ENCODE results near the gene HDGF.
"Not testable (repeated sequence)": the region's sequence is repeated elsewhere in the genome, so short reads cannot be mapped to it uniquely, and the experiment has no call there.

The HDGF gene

GRCh38 chr1:156766298-156767100 is 15.0 kb upstream of the HDGF start:
- no peak for DNase-seq

- DNase-seq = no peak
Observed at GRCh38 chr1:156765666-156766065, 14.2 kb upstream of the HDGF start.

- not testable (repeated sequence) for DNase-seq
Observed at GRCh38 chr1:156765136-156765535, 13.7 kb upstream of the HDGF start.

- DNase-seq = no peak
Observed at GRCh38 chr1:156760796-156761104, 9.3 kb upstream of the HDGF start.

- DNase-seq = no peak
Observed at GRCh38 chr1:156760092-156760795, 8.8 kb upstream of the HDGF start.

GRCh38 chr1:156757572-156758253 is 6.2 kb upstream of the HDGF start:
- not testable (repeated sequence) for DNase-seq

- DNase-seq = no peak
Observed at GRCh38 chr1:156756355-156756754, 4.9 kb upstream of the HDGF start.

- DNase-seq = no peak
Observed at GRCh38 chr1:156755527-156755950, 4.1 kb upstream of the HDGF start.

GRCh38 chr1:156754219-156754618 is 2.7 kb upstream of the HDGF start:
- no peak for DNase-seq

GRCh38 chr1:156752843-156753482 is 1.5 kb upstream of the HDGF start:
- no peak for DNase-seq

- DNase-seq = peak; percentile 96
Observed at GRCh38 chr1:156751757-156752481, 444 bp upstream of the HDGF start.

- DNase-seq = no peak
Observed at GRCh38 chr1:156750711-156751450, 594 bp downstream of the HDGF start.

- no peak for DNase-seq
Observed at GRCh38 chr1:156750191-156750672, 1.2 kb downstream of the HDGF start.

- no peak for DNase-seq
Observed at GRCh38 chr1:156749419-156750118, 1.9 kb downstream of the HDGF start.

- DNase-seq = no peak
Observed at GRCh38 chr1:156748670-156749418, 2.6 kb downstream of the HDGF start.

GRCh38 chr1:156747742-156748669 is 3.5 kb downstream of the HDGF start:
- DNase-seq = no peak

GRCh38 chr1:156746728-156747631 is 4.5 kb downstream of the HDGF start:
- DNase-seq = peak; percentile 77

GRCh38 chr1:156746406-156746727 is 5.1 kb downstream of the HDGF start:
- no peak for DNase-seq
